ENCODE data around the gene IFNLR1. TPM values are rescaled to one million over a fixed set of nuclear protein-coding genes. Genes with fewer than 3 reads are reported as not detected.
A peak's percentile ranks its signal among the peaks of the same experiment; 100 is the strongest.

IFNLR1 gene
- total and polyA plus RNA-seq, 8 donors = 2.3 to 8.4 (median 4.0) TPM

GRCh38 chr1:24117722-24118409 lies 69.2 kb downstream of the IFNLR1 start:
- no peak for TF ChIP-seq CTCF (IDR thresholded peaks at IDR 0.05)
- H3K27ac ChIP-seq = peak overlapping the region; percentile 83 to 91 (median 85)
- H3K4me1 ChIP-seq = peaks cover 46 to 57% (median 55%) of the 10 kb centered on the region in 3 donors
- H3K36me3 ChIP-seq = peaks cover 0 to under 1% (median 0%) of the 10 kb centered on the region in 3 donors
- H3K9me3 ChIP-seq = no peaks in the 10 kb centered on the region
- WGBS, 2 donors = 48 to 55% methylated on average over 14 of the region's 14 CpGs
- peak; percentile 44 to 80 (median 64) for DNase-seq
- no peaks in the 10 kb centered on the region for H3K27me3 ChIP-seq
- peak; percentile 0 to 7 (median 5) for ATAC-seq
- no peak overlapping the region for H3K4me3 ChIP-seq
- no peak for FAIRE-seq
- intact Hi-C loops (cut with DNase I) = no loop called here

DNA sequence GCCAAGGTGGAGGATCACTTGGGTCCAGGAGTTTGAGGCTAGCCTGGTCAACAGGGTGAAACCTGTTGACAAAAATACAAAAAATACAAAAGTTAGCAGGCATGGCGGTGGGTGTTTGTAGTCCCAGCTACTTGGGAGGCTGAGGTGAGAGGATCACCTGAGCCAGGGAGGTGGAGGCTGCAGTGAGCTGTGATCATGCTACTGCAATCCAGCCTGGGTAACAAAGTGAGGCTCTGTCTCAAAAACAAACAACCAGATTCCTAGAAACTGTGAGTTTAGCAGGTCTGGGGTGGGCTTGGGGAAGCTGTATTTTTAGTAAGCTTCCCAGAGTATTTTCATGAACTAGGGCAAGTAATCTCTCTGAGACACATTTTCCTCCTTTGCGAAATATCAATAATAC lies 70.0 kb downstream of the IFNLR1 start:
- DNase-seq (no peak), ATAC-seq (no peak), FAIRE-seq (no peak)
- no peak for TF ChIP-seq CTCF (IDR thresholded peaks at IDR 0.05)
- H3K9me3 ChIP-seq = no peaks in the 10 kb centered on the region
- peaks cover 46 to 56% (median 51%) of the 10 kb centered on the region in 3 donors for H3K4me1 ChIP-seq
- intact Hi-C loops (cut with DNase I) = no loop called here
- peak overlapping the region in 3 of 4 donors; percentile 83 to 91 (median 86) for H3K27ac ChIP-seq
- no peaks in the 10 kb centered on the region for H3K27me3 ChIP-seq
- no peak overlapping the region for H3K4me3 ChIP-seq
- 91 to 94% methylated on average over 2 of the region's 2 CpGs for WGBS, 2 donors
- no peaks in the 10 kb centered on the region for H3K36me3 ChIP-seq

GRCh38 chr1:24114753-24115152 lies 72.3 kb downstream of the IFNLR1 start:
- H3K27ac ChIP-seq = no peak overlapping the region
- intact Hi-C loops (cut with DNase I) = loop anchor here in 2 of 3 donors (5.0 kb wide), 1 partner anchor 42 kb away; no protein-coding TSS in a partner anchor
- FAIRE-seq (no peak), ATAC-seq (no peak), DNase-seq (peak in 1 of 6 donors; percentile 43)
- H3K9me3 ChIP-seq = no peaks in the 10 kb centered on the region
- H3K27me3 ChIP-seq = no peaks in the 10 kb centered on the region
- H3K4me1 ChIP-seq = peaks cover 22 to 32% (median 28%) of the 10 kb centered on the region in 3 donors
- no peak for TF ChIP-seq CTCF (IDR thresholded peaks at IDR 0.05)
- no peaks in the 10 kb centered on the region for H3K36me3 ChIP-seq
- no peak overlapping the region for H3K4me3 ChIP-seq
- WGBS, 2 donors = 78 to 82% methylated on average over 6 of the region's 6 CpGs

DNA sequence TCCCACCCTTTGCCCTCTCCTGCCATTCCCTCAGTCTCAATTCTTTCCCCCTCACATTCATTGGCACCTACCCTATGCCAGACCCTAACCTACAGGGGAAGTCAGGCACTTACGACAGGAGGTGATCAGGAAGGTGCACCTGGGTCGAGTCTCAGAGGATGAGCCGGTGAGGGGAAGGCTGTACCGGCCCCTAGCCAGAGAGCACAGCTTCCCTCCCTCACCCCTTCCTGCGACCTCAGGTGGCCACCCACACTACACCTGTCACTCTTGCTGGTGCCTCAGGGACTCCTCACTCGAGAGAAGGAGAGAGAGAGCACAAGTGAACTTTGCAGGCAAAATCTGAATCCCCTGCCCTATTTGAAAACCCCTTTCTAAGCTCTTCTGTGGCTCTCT lies 73.5 kb downstream of the IFNLR1 start:
- Histone ChIP-seq H3K4me1 (peaks cover 11 to 22% (median 16%) of the 10 kb centered on the region in 3 donors), H3K4me3 (no peak overlapping the region), H3K27ac (no peak overlapping the region), H3K27me3 (no peaks in the 10 kb centered on the region), H3K9me3 (no peaks in the 10 kb centered on the region), H3K36me3 (no peaks in the 10 kb centered on the region)
- DNase-seq (peak in 3 of 6 donors; percentile 19 to 32 (median 20)), FAIRE-seq (no peak), ATAC-seq (no peak)
- no peak for TF ChIP-seq CTCF (IDR thresholded peaks at IDR 0.05)
- intact Hi-C loops (cut with DNase I) = loop anchor here in 2 of 3 donors (5.0 kb wide), 1 partner anchor 41 kb away; no protein-coding TSS in a partner anchor
- 37 to 54% methylated on average over 6 of the region's 6 CpGs for WGBS, 2 donors
